ENCODE measurements around the gene SUGCT. TPM values are rescaled to one million over a fixed set of nuclear protein-coding genes. Genes with fewer than 3 reads are reported as not detected.
"Not testable (repeated sequence)": the region's sequence is repeated elsewhere in the genome, so short reads cannot be mapped to it uniquely, and the experiment has no call there.

Gene SUGCT
- total and polyA plus RNA-seq, 8 donors, result 0.87 to 8.0 (median 2.9) TPM; not detected in 1

- Histone ChIP-seq H3K4me3 (peak overlapping the region; percentile 89 to 95 (median 91)), H3K36me3 (no peaks in the 10 kb centered on the region), H3K27me3 (no peaks in the 10 kb centered on the region), H3K9me3 (no peaks in the 10 kb centered on the region), H3K4me1 (peaks cover 5 to 41% (median 26%) of the 10 kb centered on the region in 4 donors), H3K27ac (peak overlapping the region; percentile 90 to 96 (median 93))
- 1 to 10% (median 6%) methylated on average over 15 to 17 of the region's 17 CpGs for WGBS, 5 donors
- DNase-seq, result no peak
- intact Hi-C loops (cut with DNase I; ENCODE audit: low total_unique reads), result loop anchor here (10.0 kb wide), 1 partner anchor 190 kb away; no protein-coding TSS in a partner anchor
- TF ChIP-seq, protein P1, sequence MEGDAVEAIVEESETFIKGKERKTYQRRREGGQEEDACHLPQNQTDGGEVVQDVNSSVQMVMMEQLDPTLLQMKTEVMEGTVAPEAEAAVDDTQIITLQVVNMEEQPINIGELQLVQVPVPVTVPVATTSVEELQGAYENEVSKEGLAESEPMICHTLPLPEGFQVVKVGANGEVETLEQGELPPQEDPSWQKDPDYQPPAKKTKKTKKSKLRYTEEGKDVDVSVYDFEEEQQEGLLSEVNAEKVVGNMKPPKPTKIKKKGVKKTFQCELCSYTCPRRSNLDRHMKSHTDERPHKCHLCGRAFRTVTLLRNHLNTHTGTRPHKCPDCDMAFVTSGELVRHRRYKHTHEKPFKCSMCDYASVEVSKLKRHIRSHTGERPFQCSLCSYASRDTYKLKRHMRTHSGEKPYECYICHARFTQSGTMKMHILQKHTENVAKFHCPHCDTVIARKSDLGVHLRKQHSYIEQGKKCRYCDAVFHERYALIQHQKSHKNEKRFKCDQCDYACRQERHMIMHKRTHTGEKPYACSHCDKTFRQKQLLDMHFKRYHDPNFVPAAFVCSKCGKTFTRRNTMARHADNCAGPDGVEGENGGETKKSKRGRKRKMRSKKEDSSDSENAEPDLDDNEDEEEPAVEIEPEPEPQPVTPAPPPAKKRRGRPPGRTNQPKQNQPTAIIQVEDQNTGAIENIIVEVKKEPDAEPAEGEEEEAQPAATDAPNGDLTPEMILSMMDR (IDR thresholded peaks at IDR 0.05), result no peak
- TF ChIP-seq POLR2AphosphoS5 (IDR thresholded peaks at IDR 0.05) (no peak), EP300 (IDR thresholded peaks at IDR 0.05) (no peak), POLR2A (IDR thresholded peaks at IDR 0.05) (no peak)
Observed at GRCh38 chr7:40135317-40135610, 459 bp downstream of the SUGCT start.

- Histone ChIP-seq H3K9me3 (no peaks in the 10 kb centered on the region), H3K4me1 (peaks cover 5 to 19% (median 13%) of the 10 kb centered on the region in 4 donors), H3K36me3 (no peaks in the 10 kb centered on the region), H3K4me3 (no peak overlapping the region), H3K27me3 (no peaks in the 10 kb centered on the region), H3K27ac (no peak overlapping the region)
- whole genome bisulfite sequencing, 5 donors, result 90 to 100% (median 97%) methylated on average over 2 of the region's 2 CpGs
- TF ChIP-seq EP300 (IDR thresholded peaks at IDR 0.05) (no peak), POLR2A (IDR thresholded peaks at IDR 0.05) (no peak), POLR2AphosphoS5 (IDR thresholded peaks at IDR 0.05) (no peak)
- TF ChIP-seq, protein P1 (IDR thresholded peaks at IDR 0.05), result no peak
- DNase-seq, result no peak
- intact Hi-C loops (cut with DNase I; ENCODE audit: low total_unique reads), result loop anchor here (10.0 kb wide), 1 partner anchor 193 kb away; no protein-coding TSS in a partner anchor
Observed at GRCh38 chr7:40137563-40137962, 2.8 kb downstream of the SUGCT start.

- DNase-seq, result no peak
- Histone ChIP-seq H3K27me3 (no peaks in the 10 kb centered on the region), H3K36me3 (no peaks in the 10 kb centered on the region)
Observed at GRCh38 chr7:40138973-40139372, 4.2 kb downstream of the SUGCT start.

DNA sequence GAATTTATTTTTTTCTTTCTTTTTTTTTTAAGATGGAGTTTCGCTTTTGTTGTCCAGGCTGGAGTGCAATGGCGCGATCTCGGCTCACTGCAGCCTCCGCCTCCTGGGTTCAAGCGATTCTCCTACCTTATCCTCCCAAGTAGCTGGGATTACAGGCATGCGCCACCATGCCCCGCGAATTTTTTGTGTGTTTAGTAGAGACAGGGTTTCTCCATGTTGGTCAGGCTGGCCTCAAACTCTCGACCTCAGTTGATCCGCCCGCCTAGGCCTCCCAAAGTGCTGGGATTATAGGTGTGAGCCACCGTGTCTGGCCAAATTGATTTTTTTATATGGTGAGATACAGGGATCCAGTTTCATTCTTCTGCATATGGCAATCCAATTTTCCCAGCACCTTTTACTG lies 5.1 kb downstream of the SUGCT start:
- DNase-seq, H3K4me1 ChIP-seq, H3K36me3 ChIP-seq, H3K9me3 ChIP-seq, H3K27me3 ChIP-seq, H3K4me3 ChIP-seq, H3K27ac ChIP-seq: not testable (repeated sequence)
- WGBS, 5 donors, result 93 to 98% (median 96%) methylated on average over 13 of the region's 13 CpGs
- intact Hi-C loops (cut with DNase I; ENCODE audit: low total_unique reads), result loop anchor here (10.0 kb wide), 1 partner anchor 195 kb away; no protein-coding TSS in a partner anchor

More at GRCh38 chr7:40138973-40139372, 4.2 kb downstream of the SUGCT start:
- intact Hi-C loops (cut with DNase I; ENCODE audit: low total_unique reads), result loop anchor here (10.0 kb wide), 1 partner anchor 194 kb away; no protein-coding TSS in a partner anchor
- TF ChIP-seq POLR2AphosphoS5 (IDR thresholded peaks at IDR 0.05) (no peak), EP300 (IDR thresholded peaks at IDR 0.05) (no peak), POLR2A (IDR thresholded peaks at IDR 0.05) (no peak)
- TF ChIP-seq, protein P1 (IDR thresholded peaks at IDR 0.05), result no peak
- 85 to 91% (median 87%) methylated on average over 5 of the region's 5 CpGs for WGBS, 5 donors
- Histone ChIP-seq H3K4me3 (no peak overlapping the region), H3K4me1 (peaks cover 0 to 8% (median 2%) of the 10 kb centered on the region in 4 donors), H3K27ac (no peak overlapping the region), H3K9me3 (no peaks in the 10 kb centered on the region)

DNA sequence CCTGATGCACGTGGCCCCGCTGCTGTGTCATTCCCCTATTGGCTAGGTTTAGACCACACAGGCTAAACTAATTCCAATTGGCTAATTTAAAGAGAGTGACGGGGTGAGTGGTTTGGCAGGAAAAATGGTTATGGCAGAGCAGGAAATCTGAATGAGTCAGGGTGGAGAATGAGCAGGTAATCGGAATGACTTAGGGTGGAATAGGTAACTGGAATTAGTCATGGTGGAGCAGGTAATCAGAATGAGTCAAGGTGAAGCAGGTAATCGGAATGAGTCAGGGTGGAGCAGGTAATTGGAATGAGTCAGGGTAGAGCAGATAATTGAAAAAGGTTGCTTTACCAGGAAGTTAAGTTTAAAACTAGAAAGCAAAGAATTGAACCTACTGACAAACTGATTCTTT lies 7.1 kb downstream of the SUGCT start:
- H3K9me3 ChIP-seq; H3K27ac ChIP-seq; H3K4me1 ChIP-seq; H3K4me3 ChIP-seq; H3K36me3 ChIP-seq; intact Hi-C loops (cut with DNase I; ENCODE audit: low total_unique reads); DNase-seq; H3K27me3 ChIP-seq: not testable (repeated sequence)
- WGBS, 5 donors, result 76 to 86% (median 78%) methylated on average over 5 of the region's 5 CpGs

GRCh38 chr7:40145596-40146130 lies 10.9 kb downstream of the SUGCT start:
- H3K4me3 ChIP-seq; H3K9me3 ChIP-seq; H3K27me3 ChIP-seq; H3K27ac ChIP-seq; DNase-seq; H3K36me3 ChIP-seq; H3K4me1 ChIP-seq; intact Hi-C loops (cut with DNase I; ENCODE audit: low total_unique reads): not testable (repeated sequence)
- 74 to 85% (median 83%) methylated on average over 3 of the region's 3 CpGs for WGBS, 5 donors

Measured in stomach (tissue), 9 donors.